ENCODE results near the gene BAIAP2. TPM values are rescaled to one million over a fixed set of nuclear protein-coding genes. Genes with fewer than 3 reads are reported as not detected.

BAIAP2 gene
- total RNA-seq, 1 donor from 2014 or later = 119 TPM

GRCh38 chr17:81066771-81067315, 31.9 kb downstream of the BAIAP2 start:
- Histone ChIP-seq H3K4me3 (no peak overlapping the region), H3K27ac (no peak overlapping the region), H3K27me3 (ENCODE audit: low read depth) (no peaks in the 10 kb centered on the region), H3K36me3 (peaks cover 10% of the 10 kb centered on the region), H3K4me1 (peaks cover 50% of the 10 kb centered on the region), H3K9me3 (no peaks in the 10 kb centered on the region)
- ATAC-seq (no peak), DNase-seq (no peak)
- TF ChIP-seq, protein P1, sequence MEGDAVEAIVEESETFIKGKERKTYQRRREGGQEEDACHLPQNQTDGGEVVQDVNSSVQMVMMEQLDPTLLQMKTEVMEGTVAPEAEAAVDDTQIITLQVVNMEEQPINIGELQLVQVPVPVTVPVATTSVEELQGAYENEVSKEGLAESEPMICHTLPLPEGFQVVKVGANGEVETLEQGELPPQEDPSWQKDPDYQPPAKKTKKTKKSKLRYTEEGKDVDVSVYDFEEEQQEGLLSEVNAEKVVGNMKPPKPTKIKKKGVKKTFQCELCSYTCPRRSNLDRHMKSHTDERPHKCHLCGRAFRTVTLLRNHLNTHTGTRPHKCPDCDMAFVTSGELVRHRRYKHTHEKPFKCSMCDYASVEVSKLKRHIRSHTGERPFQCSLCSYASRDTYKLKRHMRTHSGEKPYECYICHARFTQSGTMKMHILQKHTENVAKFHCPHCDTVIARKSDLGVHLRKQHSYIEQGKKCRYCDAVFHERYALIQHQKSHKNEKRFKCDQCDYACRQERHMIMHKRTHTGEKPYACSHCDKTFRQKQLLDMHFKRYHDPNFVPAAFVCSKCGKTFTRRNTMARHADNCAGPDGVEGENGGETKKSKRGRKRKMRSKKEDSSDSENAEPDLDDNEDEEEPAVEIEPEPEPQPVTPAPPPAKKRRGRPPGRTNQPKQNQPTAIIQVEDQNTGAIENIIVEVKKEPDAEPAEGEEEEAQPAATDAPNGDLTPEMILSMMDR (IDR thresholded peaks at IDR 0.05) = no peak
- intact Hi-C loops (cut with DNase I) = no loop called here

GRCh38 chr17:81067391-81067811, 32.5 kb downstream of the BAIAP2 start:
- no peak overlapping the region for H3K4me3 ChIP-seq
- H3K9me3 ChIP-seq = no peaks in the 10 kb centered on the region
- H3K27ac ChIP-seq = no peak overlapping the region
- ATAC-seq = no peak
- no peaks in the 10 kb centered on the region for H3K27me3 ChIP-seq (ENCODE audit: low read depth)
- intact Hi-C loops (cut with DNase I) = no loop called here
- peaks cover 48% of the 10 kb centered on the region for H3K4me1 ChIP-seq
- H3K36me3 ChIP-seq = peaks cover 9% of the 10 kb centered on the region
- no peak for DNase-seq
- TF ChIP-seq, protein P1 (IDR thresholded peaks at IDR 0.05) = no peak

- H3K27ac ChIP-seq = no peak overlapping the region
- no peaks in the 10 kb centered on the region for H3K27me3 ChIP-seq (ENCODE audit: low read depth)
- TF ChIP-seq, protein P1 (IDR thresholded peaks at IDR 0.05) = no peak
- H3K36me3 ChIP-seq = peaks cover 9% of the 10 kb centered on the region
- no peaks in the 10 kb centered on the region for H3K9me3 ChIP-seq
- intact Hi-C loops (cut with DNase I) = no loop called here
- no peak for DNase-seq
- peaks cover 47% of the 10 kb centered on the region for H3K4me1 ChIP-seq
- no peak overlapping the region for H3K4me3 ChIP-seq
- no peak for ATAC-seq
Observed at GRCh38 chr17:81068411-81069134, 33.6 kb downstream of the BAIAP2 start.

DNA sequence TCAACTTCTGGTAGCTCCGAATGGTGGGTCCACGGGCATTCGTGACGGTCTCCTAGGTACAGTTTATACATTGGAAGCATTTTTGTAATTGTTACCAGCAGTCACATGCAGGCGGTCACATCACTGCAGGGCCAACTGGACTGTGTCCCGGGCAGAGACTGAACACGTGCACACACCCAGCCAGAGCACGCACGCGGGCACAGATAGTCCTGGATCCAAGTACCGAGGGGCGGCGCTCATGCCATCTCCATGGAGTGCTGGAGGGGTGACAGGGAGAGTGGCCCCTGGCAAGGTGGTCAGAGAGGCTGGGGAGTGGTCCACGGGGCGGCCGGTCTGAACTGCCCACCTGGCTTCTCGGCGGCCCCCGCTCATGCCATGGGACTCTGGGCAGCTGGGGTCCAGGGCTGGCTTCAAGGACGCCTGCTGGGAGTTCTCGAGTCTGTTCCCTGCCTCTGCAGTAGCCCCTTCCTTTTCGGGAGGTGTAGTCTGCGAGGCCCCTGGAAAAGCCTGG, 34.2 kb downstream of the BAIAP2 start:
- no peak overlapping the region for H3K27ac ChIP-seq
- no peak overlapping the region for H3K4me3 ChIP-seq
- intact Hi-C loops (cut with DNase I) = no loop called here
- peaks cover 12% of the 10 kb centered on the region for H3K36me3 ChIP-seq
- ATAC-seq = no peak
- TF ChIP-seq, protein P1 (IDR thresholded peaks at IDR 0.05) = no peak
- H3K9me3 ChIP-seq = no peaks in the 10 kb centered on the region
- peaks cover 41% of the 10 kb centered on the region for H3K4me1 ChIP-seq
- DNase-seq = no peak
- H3K27me3 ChIP-seq (ENCODE audit: low read depth) = no peaks in the 10 kb centered on the region

DNA sequence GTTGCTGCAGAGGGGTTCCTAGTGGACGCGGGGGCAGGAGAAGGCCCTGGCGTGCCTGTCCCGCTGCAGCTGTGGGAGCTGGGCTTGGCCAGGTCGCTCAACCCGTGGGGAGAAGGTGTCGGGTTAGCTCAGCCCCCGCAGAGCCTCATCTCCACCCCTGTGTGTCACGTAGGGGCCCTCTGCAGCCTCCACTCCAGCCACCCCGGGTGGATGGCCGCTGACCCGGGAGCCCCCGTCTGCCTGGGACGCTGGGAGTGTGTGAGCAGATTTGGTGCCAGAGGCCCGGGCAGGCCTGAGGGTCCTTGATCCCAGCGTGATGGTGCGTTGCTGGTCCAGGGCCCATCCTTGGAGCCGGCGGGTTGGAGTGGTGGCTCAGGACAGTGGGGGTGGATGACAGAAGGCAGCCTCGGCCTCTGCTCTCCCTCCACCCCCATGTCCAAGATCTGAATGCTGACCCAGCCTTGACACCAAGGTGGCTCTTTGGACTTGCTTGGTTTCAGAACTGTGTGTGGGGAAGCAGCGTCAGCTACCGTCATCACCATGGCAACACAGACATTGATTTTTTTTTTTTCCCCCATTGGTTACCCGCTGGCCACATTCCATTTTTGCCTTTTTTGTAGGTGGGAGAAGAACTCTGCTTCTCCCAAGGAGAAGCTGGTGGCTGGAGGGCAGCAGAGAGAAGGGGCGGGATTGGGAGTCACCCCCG, 35.7 kb downstream of the BAIAP2 start:
- H3K27me3 ChIP-seq (ENCODE audit: low read depth) = no peaks in the 10 kb centered on the region
- H3K36me3 ChIP-seq = peaks cover 12% of the 10 kb centered on the region
- peak overlapping the region; percentile 83 for H3K27ac ChIP-seq
- H3K4me1 ChIP-seq = peaks cover 26% of the 10 kb centered on the region
- intact Hi-C loops (cut with DNase I) = no loop called here
- H3K9me3 ChIP-seq = no peaks in the 10 kb centered on the region
- DNase-seq (no peak), ATAC-seq (no peak)
- no peak overlapping the region for H3K4me3 ChIP-seq
- TF ChIP-seq, protein P1 (IDR thresholded peaks at IDR 0.05) = no peak

Measured in lower lobe of right lung (tissue), 2 donors.